GM23338 (cell line): ENCODE results near the gene SPATA33. TPM values are rescaled to one million over a fixed set of nuclear protein-coding genes. Genes with fewer than 3 reads are reported as not detected.

ENCODE experiments used
- ATAC-seq: fragments of 200-7000 bp; cut with Tn5 transposase; 3 replicates; pipeline ENCODE4 v1.9.1; 2020
- DNase-seq: peaks from one replicate; pipeline ENCODE4 v3.0.0-alpha.2; 2015; ENCODE audit warnings: low spot score
- H2AFZ ChIP-seq: fragments of 200-600 bp; sonication (generic); 2 replicates; pipeline ENCODE4 v1.8.0; 2016; ENCODE audit warnings: antibody characterized with exemption, mild to moderate bottlenecking, moderate library complexity
- H3F3A ChIP-seq: fragments of 200-600 bp; sonication (generic); replicated peaks from 2 replicates; pipeline ENCODE4 v1.8.0; 2017; ENCODE audit warnings: antibody characterized with exemption, mixed run types, low read depth
- H3K27ac ChIP-seq: fragments of 200-600 bp; sonication (generic); 2 replicates; pipeline ENCODE4 v1.6.1; 2016; ENCODE audit warnings: low read depth
- H3K27me3 ChIP-seq: fragments of 200-600 bp; sonication (generic); 2 replicates; pipeline ENCODE4 v1.8.0; 2016; ENCODE audit warnings: mild to moderate bottlenecking, mixed run types, moderate library complexity; ENCODE audit not compliant: insufficient read depth
- H3K36me3 ChIP-seq: fragments of 200-600 bp; sonication (generic); 2 replicates; pipeline ENCODE4 v1.8.0; 2016; ENCODE audit warnings: mild to moderate bottlenecking; ENCODE audit not compliant: insufficient read depth
- H3K4me1 ChIP-seq: fragments of 200-600 bp; sonication (generic); 2 replicates; pipeline ENCODE4 v1.8.0; 2016; ENCODE audit warnings: mild to moderate bottlenecking, moderate library complexity; ENCODE audit not compliant: insufficient read depth
- H3K4me2 ChIP-seq: fragments of 200-600 bp; sonication (generic); 2 replicates; pipeline ENCODE4 v1.7.1; 2017; ENCODE audit warnings: mixed run types
- H3K4me3 ChIP-seq: fragments of 200-600 bp; sonication (generic); 2 replicates; pipeline ENCODE4 v1.6.1; 2016; ENCODE audit warnings: mixed run types
- H3K79me2 ChIP-seq: fragments of 200-600 bp; sonication (generic); replicated peaks from 2 replicates; pipeline ENCODE4 v1.8.0; 2017; ENCODE audit warnings: mild to moderate bottlenecking; ENCODE audit not compliant: insufficient read depth
- H3K9me2 ChIP-seq: fragments of 200-600 bp; sonication (generic); 2 replicates; pipeline ENCODE4 v1.8.0; 2017; ENCODE audit not compliant: insufficient read depth
- H4K20me1 ChIP-seq: fragments of 200-600 bp; sonication (generic); replicated peaks from 2 replicates; pipeline ENCODE4 v1.8.0; 2017; ENCODE audit warnings: mild to moderate bottlenecking; ENCODE audit not compliant: insufficient read depth
- H3K27ac Mint-ChIP-seq: 2 replicates; pipeline ENCODE4 v1.8.0; 2020; ENCODE audit warnings: inconsistent platforms, mild to moderate bottlenecking, moderate library complexity, mixed read lengths
- H3K27me3 Mint-ChIP-seq: 3 replicates; pipeline ENCODE4 v1.8.0; 2022; ENCODE audit warnings: low read depth, mild to moderate bottlenecking, moderate library complexity, mixed read lengths, inconsistent platforms; ENCODE audit not compliant: insufficient read depth, poor library complexity
- H3K36me3 Mint-ChIP-seq: 3 replicates; pipeline ENCODE4 v1.8.0; 2021; ENCODE audit warnings: low read depth, mild to moderate bottlenecking, inconsistent platforms, moderate library complexity, mixed read lengths
- H3K4me1 Mint-ChIP-seq: 3 replicates; pipeline ENCODE4 v1.8.0; 2020; ENCODE audit warnings: mild to moderate bottlenecking, inconsistent platforms, mixed read lengths
- H3K4me3 Mint-ChIP-seq: 3 replicates; pipeline ENCODE4 v1.8.0; 2021; ENCODE audit warnings: moderate library complexity, mild to moderate bottlenecking, inconsistent platforms, mixed read lengths
- H3K9me3 Mint-ChIP-seq: 3 replicates; pipeline ENCODE4 v1.8.0; 2020; ENCODE audit warnings: moderate library complexity, mild to moderate bottlenecking, inconsistent platforms, mixed read lengths
- CREB1 ChIP-seq: fragments of 250-450 bp; sonication (Bioruptor Pico); IDR thresholded peaks from 2 replicates; pipeline ENCODE4 v1.5.0; 2020; ENCODE audit warnings: low read depth, mild to moderate bottlenecking, moderate library complexity
- ETS1 ChIP-seq: IDR thresholded peaks from 2 replicates; pipeline ENCODE4 v1.6.1; 2016; ENCODE audit warnings: antibody characterized with exemption
- EZH2phosphoT487 ChIP-seq: fragments of 200-600 bp; sonication (generic); IDR thresholded peaks from one replicate; pipeline ENCODE4 v1.8.1; 2018; ENCODE audit warnings: antibody characterized with exemption; ENCODE audit not compliant: unreplicated experiment
- JUNB ChIP-seq: IDR thresholded peaks from one replicate; pipeline ENCODE4 v1.6.1; 2016; ENCODE audit warnings: antibody characterized with exemption; ENCODE audit not compliant: unreplicated experiment
- POLR2AphosphoS5 ChIP-seq: IDR thresholded peaks from 2 replicates; pipeline ENCODE4 v1.6.1; 2016; ENCODE audit warnings: antibody characterized with exemption, low read depth
- ZNF331 ChIP-seq: fragments of 250-450 bp; sonication (Bioruptor Pico); IDR thresholded peaks from 2 replicates; pipeline ENCODE4 v1.5.0; 2020; ENCODE audit warnings: low read depth, mild to moderate bottlenecking, moderate library complexity
- polyA plus RNA-seq: library from polyadenylated mRNA; unstranded; fragments of >200 nt; fragmentation: Nextera tagmentation; extraction: Ambion mirVana; gene quantifications from 2 replicates; pipeline ENCODE4 v1.2.1, GENCODE V29; 2016
- total RNA-seq: library from RNA; depleted of rRNA; stranded (reverse); fragments of >200 nt; shearing (Covaris generic); gene quantifications from 2 replicates; pipeline ENCODE4 v1.2.3, GENCODE V29; 2014
- TF ChIP-seq, protein P1 (sequence below): IDR thresholded peaks from one replicate; pipeline ENCODE4 v1.6.1; 2018; ENCODE audit warnings: antibody characterized with exemption; ENCODE audit not compliant: unreplicated experiment

SPATA33 gene
- total and polyA plus RNA-seq, 2 experiments from 2014 or later: 5.8 to 17.4 TPM

DNA sequence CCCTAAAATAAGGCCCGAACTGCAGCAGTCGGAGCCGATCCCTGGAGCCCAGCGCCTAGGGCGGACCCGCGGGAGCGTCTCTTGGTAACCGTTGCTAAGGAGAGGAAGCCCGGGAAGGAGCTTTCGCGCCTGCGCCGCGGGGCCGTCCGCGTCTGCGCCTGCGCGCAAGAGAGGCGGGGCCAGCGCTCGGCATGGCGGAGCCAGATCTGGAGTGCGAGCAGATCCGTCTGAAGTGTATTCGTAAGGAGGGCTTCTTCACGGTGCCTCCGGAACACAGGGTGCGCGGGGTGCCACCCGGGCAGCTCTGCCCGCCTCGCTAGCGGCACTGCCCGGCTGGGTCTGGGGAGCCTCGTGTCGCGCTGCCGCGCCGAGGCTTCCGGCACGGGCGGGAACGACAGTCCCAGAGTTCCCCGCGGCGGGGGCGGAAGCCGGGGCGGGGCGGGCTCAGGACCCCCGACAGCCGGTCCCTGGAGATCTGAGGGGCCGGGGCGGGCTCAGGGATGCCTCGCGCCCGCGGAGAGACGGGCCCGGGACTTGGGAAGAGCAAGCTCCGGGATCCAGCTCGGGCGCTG lies 29.0 kb downstream of the SPATA33 start, which contains the start of gene CDK10:
Gene CDK10 (plus strand): TSS at position 170 of the 572 bp plus-strand sequence. CDS start 22 bp downstream, at position 192.
- H3K27me3 ChIP-seq: no peaks in the 10 kb centered on the region
- H3K4me3 ChIP-seq: peak within 1 kb of the TSS; percentile 96
- DNase-seq: peak; percentile 96
- Mint-ChIP-seq H3K9me3 (peaks cover 47% of the 10 kb centered on the region), H3K27me3 (peaks cover 20% of the 10 kb centered on the region), H3K4me1 (peaks cover 7% of the 10 kb centered on the region; the same call in 2 of the 3 replicates), H3K27ac (peak within 1 kb of the TSS; percentile 87), H3K36me3 (peaks cover 71% of the 10 kb centered on the region), H3K4me3 (peak within 1 kb of the TSS; percentile 89)
- 0 out of 2 replicates have a peak, but pooled peaks cover 4% of the 10 kb centered on the region for H3K9me2 ChIP-seq
- H3K4me1 ChIP-seq: 0 out of 2 replicates have a peak, but pooled peaks cover 8% of the 10 kb centered on the region
- TF ChIP-seq POLR2AphosphoS5 (peak; percentile 85), JUNB (no peak), ETS1 (peak; percentile 43; the same call in 1 of the 2 replicates)
- TF ChIP-seq, protein P1, sequence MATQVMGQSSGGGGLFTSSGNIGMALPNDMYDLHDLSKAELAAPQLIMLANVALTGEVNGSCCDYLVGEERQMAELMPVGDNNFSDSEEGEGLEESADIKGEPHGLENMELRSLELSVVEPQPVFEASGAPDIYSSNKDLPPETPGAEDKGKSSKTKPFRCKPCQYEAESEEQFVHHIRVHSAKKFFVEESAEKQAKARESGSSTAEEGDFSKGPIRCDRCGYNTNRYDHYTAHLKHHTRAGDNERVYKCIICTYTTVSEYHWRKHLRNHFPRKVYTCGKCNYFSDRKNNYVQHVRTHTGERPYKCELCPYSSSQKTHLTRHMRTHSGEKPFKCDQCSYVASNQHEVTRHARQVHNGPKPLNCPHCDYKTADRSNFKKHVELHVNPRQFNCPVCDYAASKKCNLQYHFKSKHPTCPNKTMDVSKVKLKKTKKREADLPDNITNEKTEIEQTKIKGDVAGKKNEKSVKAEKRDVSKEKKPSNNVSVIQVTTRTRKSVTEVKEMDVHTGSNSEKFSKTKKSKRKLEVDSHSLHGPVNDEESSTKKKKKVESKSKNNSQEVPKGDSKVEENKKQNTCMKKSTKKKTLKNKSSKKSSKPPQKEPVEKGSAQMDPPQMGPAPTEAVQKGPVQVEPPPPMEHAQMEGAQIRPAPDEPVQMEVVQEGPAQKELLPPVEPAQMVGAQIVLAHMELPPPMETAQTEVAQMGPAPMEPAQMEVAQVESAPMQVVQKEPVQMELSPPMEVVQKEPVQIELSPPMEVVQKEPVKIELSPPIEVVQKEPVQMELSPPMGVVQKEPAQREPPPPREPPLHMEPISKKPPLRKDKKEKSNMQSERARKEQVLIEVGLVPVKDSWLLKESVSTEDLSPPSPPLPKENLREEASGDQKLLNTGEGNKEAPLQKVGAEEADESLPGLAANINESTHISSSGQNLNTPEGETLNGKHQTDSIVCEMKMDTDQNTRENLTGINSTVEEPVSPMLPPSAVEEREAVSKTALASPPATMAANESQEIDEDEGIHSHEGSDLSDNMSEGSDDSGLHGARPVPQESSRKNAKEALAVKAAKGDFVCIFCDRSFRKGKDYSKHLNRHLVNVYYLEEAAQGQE: peak; percentile 12
- H3K27ac ChIP-seq: peak within 1 kb of the TSS; percentile 90
- H3K36me3 ChIP-seq: no peaks in the 10 kb centered on the region
- peak within 1 kb of the TSS; percentile 92 for H3K4me2 ChIP-seq
- peaks cover 4% of the 10 kb centered on the region; the same call in 1 of the 2 replicates for H4K20me1 ChIP-seq
- peak; percentile 92 for ATAC-seq
- peaks cover 12% of the 10 kb centered on the region for H3K79me2 ChIP-seq
- H2AFZ ChIP-seq: peak within 1 kb of the TSS; percentile 96
- 0 out of 2 replicates have a peak, but pooled peaks cover 6% of the 10 kb centered on the region for H3F3A ChIP-seq

GRCh38 chr16:89687092-89687940 lies 29.7 kb downstream of the SPATA33 start:
- no peak for TF ChIP-seq CREB1
- TF ChIP-seq ETS1: no peak
- TF ChIP-seq POLR2AphosphoS5: no peak
- TF ChIP-seq ZNF331: no peak
- TF ChIP-seq JUNB: no peak
- TF ChIP-seq EZH2phosphoT487: no peak
- Histone ChIP-seq H3K36me3 (no peaks in the 10 kb centered on the region), H3K79me2 (peaks cover 12% of the 10 kb centered on the region), H3K4me1 (0 out of 2 replicates have a peak, but pooled peaks cover 8% of the 10 kb centered on the region), H3K27me3 (no peaks in the 10 kb centered on the region), H3K4me3 (peak overlapping the region; percentile 96), H3K9me2 (0 out of 2 replicates have a peak, but pooled peaks cover 4% of the 10 kb centered on the region), H3K4me2 (peak overlapping the region; percentile 92), H2AFZ (peak overlapping the region; percentile 96; the same call in 1 of the 2 replicates), H3F3A (0 out of 2 replicates have a peak, but pooled peaks cover 6% of the 10 kb centered on the region), H3K27ac (no peak overlapping the region; the same call in 1 of the 2 replicates), H4K20me1 (peaks cover 4% of the 10 kb centered on the region; the same call in 1 of the 2 replicates)
- DNase-seq: peak; percentile 59
- Mint-ChIP-seq H3K27me3 (peaks cover 20% of the 10 kb centered on the region), H3K9me3 (peaks cover 40% of the 10 kb centered on the region), H3K27ac (peak overlapping the region; percentile 87), H3K4me3 (peak overlapping the region; percentile 89), H3K36me3 (peaks cover 71% of the 10 kb centered on the region), H3K4me1 (peaks cover 7% of the 10 kb centered on the region; the same call in 2 of the 3 replicates)
- peak; percentile 74 for ATAC-seq
